Astrocyte (in vitro differentiated cells and primary cell): ENCODE measurements around the gene ACSS3.

Source experiments
- CTCF ChIP-seq: IDR thresholded peaks from 2 replicates; pipeline ENCODE4 v1.5.1; 2011; ENCODE audit warnings: low read depth, mild to moderate bottlenecking, inconsistent platforms, low read length, moderate library complexity; ENCODE audit not compliant: insufficient read depth
- EZH2 ChIP-seq: IDR thresholded peaks from 2 replicates; pipeline ENCODE4 v1.6.1; 2012; ENCODE audit warnings: mild to moderate bottlenecking, low read length, inconsistent platforms; ENCODE audit not compliant: insufficient read depth

GRCh38 chr12:81147292-81147919, 69.5 kb downstream of the ACSS3 start:
- TF ChIP-seq CTCF (no peak), EZH2 (no peak)
